SK-N-SH treated with all-trans-retinoic acid at 6 μM for 48 hours (cell line): ENCODE measurements around the gene MBLAC2.

Experiments
- CSDC2 ChIP-seq: fragments of 250-450 bp; sonication (Bioruptor Pico); IDR thresholded peaks from 2 replicates; pipeline ENCODE4 v1.5.0; 2020; ENCODE audit warnings: mild to moderate bottlenecking, moderate library complexity
- GLIS3 ChIP-seq: fragments of 250-450 bp; sonication (Bioruptor Pico); IDR thresholded peaks from 2 replicates; pipeline ENCODE4 v1.5.0; 2020; ENCODE audit warnings: mild to moderate bottlenecking, moderate library complexity
- ISL1 ChIP-seq: fragments of 250-450 bp; sonication (Bioruptor Pico); IDR thresholded peaks from 2 replicates; pipeline ENCODE4 v2.1.2; 2022; ENCODE audit warnings: mild to moderate bottlenecking, moderate library complexity
- RARB ChIP-seq: fragments of 250-450 bp; sonication (Bioruptor Pico); IDR thresholded peaks from 2 replicates; pipeline ENCODE4 v1.8.0; 2021; ENCODE audit warnings: mild to moderate bottlenecking, moderate library complexity
- ZC3H10 ChIP-seq: fragments of 250-450 bp; sonication (Bioruptor Pico); IDR thresholded peaks from 2 replicates; pipeline ENCODE4 v1.5.1; 2021; ENCODE audit warnings: mild to moderate bottlenecking, moderate library complexity
- ZFP3 ChIP-seq: fragments of 250-450 bp; sonication (Bioruptor Pico); IDR thresholded peaks from 2 replicates; pipeline ENCODE4 v1.5.0; 2020; ENCODE audit warnings: mild to moderate bottlenecking, moderate library complexity
- ZFP30 ChIP-seq: fragments of 450-650 bp; formaldehyde crosslinking; IDR thresholded peaks from 2 replicates; pipeline ENCODE4 v1.5.0; 2022; ENCODE audit warnings: mild to moderate bottlenecking, moderate library complexity
- ZNF565 ChIP-seq: fragments of 450-650 bp; formaldehyde crosslinking; conservative IDR thresholded peaks from 2 replicates; pipeline ENCODE4 v1.5.0; 2020; ENCODE audit warnings: low read depth, mild to moderate bottlenecking, moderate library complexity
- ZNF70 ChIP-seq: fragments of 450-650 bp; formaldehyde crosslinking; IDR thresholded peaks from 2 replicates; pipeline ENCODE4 v1.5.0; 2020; ENCODE audit warnings: mild to moderate bottlenecking, moderate library complexity
- ZNF8 ChIP-seq: fragments of 450-650 bp; formaldehyde crosslinking; IDR thresholded peaks from 2 replicates; pipeline ENCODE4 v1.5.0; 2020; ENCODE audit warnings: mild to moderate bottlenecking, moderate library complexity
- TF ChIP-seq, protein P1 (sequence below): fragments of 250-450 bp; sonication (Bioruptor Pico); IDR thresholded peaks from 2 replicates; pipeline ENCODE4 v1.5.1; 2020; ENCODE audit warnings: low read depth, mild to moderate bottlenecking, moderate library complexity
- TF ChIP-seq, protein P2 (sequence below): fragments of 250-450 bp; sonication (Bioruptor Pico); IDR thresholded peaks from 2 replicates; pipeline ENCODE4 v1.5.1; 2021; ENCODE audit warnings: mild to moderate bottlenecking, moderate library complexity
- TF ChIP-seq, protein P3 (sequence below): fragments of 250-450 bp; sonication (Bioruptor Pico); IDR thresholded peaks from 2 replicates; pipeline ENCODE4 v1.8.0; 2021; ENCODE audit warnings: low read depth, mild to moderate bottlenecking, moderate library complexity, borderline replicate concordance
- TF ChIP-seq, protein P4 (sequence below): fragments of 250-450 bp; sonication (Bioruptor Pico); IDR thresholded peaks from 2 replicates; pipeline ENCODE4 v1.8.0; 2020; ENCODE audit warnings: mild to moderate bottlenecking, moderate library complexity, borderline replicate concordance

- TF ChIP-seq, protein P1, sequence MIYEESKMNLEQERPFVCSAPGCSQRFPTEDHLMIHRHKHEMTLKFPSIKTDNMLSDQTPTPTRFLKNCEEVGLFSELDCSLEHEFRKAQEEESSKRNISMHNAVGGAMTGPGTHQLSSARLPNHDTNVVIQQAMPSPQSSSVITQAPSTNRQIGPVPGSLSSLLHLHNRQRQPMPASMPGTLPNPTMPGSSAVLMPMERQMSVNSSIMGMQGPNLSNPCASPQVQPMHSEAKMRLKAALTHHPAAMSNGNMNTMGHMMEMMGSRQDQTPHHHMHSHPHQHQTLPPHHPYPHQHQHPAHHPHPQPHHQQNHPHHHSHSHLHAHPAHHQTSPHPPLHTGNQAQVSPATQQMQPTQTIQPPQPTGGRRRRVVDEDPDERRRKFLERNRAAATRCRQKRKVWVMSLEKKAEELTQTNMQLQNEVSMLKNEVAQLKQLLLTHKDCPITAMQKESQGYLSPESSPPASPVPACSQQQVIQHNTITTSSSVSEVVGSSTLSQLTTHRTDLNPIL (CRISPR knock-in tag) = no peak
- TF ChIP-seq GLIS3 (CRISPR knock-in tag) (no peak), ZNF70 (no peak), ZFP30 (CRISPR knock-in tag) (no peak), ZNF565 (no peak), ZNF8 (CRISPR knock-in tag) (no peak), ISL1 (CRISPR knock-in tag) (no peak), ZC3H10 (no peak), ZFP3 (no peak), RARB (no peak), CSDC2 (CRISPR knock-in tag) (no peak)
- TF ChIP-seq, protein P2, sequence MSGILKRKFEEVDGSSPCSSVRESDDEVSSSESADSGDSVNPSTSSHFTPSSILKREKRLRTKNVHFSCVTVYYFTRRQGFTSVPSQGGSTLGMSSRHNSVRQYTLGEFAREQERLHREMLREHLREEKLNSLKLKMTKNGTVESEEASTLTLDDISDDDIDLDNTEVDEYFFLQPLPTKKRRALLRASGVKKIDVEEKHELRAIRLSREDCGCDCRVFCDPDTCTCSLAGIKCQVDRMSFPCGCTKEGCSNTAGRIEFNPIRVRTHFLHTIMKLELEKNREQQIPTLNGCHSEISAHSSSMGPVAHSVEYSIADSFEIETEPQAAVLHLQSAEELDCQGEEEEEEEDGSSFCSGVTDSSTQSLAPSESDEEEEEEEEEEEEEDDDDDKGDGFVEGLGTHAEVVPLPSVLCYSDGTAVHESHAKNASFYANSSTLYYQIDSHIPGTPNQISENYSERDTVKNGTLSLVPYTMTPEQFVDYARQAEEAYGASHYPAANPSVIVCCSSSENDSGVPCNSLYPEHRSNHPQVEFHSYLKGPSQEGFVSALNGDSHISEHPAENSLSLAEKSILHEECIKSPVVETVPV (CRISPR knock-in tag) = no peak
- TF ChIP-seq, protein P3, sequence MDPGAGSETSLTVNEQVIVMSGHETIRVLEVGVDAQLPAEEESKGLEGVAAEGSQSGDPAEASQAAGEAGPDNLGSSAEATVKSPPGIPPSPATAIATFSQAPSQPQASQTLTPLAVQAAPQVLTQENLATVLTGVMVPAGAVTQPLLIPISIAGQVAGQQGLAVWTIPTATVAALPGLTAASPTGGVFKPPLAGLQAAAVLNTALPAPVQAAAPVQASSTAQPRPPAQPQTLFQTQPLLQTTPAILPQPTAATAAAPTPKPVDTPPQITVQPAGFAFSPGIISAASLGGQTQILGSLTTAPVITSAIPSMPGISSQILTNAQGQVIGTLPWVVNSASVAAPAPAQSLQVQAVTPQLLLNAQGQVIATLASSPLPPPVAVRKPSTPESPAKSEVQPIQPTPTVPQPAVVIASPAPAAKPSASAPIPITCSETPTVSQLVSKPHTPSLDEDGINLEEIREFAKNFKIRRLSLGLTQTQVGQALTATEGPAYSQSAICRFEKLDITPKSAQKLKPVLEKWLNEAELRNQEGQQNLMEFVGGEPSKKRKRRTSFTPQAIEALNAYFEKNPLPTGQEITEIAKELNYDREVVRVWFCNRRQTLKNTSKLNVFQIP (CRISPR knock-in tag) = no peak
- TF ChIP-seq, protein P4, sequence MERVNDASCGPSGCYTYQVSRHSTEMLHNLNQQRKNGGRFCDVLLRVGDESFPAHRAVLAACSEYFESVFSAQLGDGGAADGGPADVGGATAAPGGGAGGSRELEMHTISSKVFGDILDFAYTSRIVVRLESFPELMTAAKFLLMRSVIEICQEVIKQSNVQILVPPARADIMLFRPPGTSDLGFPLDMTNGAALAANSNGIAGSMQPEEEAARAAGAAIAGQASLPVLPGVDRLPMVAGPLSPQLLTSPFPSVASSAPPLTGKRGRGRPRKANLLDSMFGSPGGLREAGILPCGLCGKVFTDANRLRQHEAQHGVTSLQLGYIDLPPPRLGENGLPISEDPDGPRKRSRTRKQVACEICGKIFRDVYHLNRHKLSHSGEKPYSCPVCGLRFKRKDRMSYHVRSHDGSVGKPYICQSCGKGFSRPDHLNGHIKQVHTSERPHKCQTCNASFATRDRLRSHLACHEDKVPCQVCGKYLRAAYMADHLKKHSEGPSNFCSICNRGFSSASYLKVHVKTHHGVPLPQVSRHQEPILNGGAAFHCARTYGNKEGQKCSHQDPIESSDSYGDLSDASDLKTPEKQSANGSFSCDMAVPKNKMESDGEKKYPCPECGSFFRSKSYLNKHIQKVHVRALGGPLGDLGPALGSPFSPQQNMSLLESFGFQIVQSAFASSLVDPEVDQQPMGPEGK (CRISPR knock-in tag) = no peak
These were observed 36.5 kb downstream of the MBLAC2 start for GRCh38 chr5:90438100-90438499.
